CD14-positive monocyte (primary cell): ENCODE data around the gene KCNJ10. TPM values are rescaled to one million over a fixed set of nuclear protein-coding genes. Genes with fewer than 3 reads are reported as not detected.

Source experiments
- DNase-seq, 3 donors: peaks; one replicate each; pipeline ENCODE4 v3.0.0-alpha.2; 2011 to 2022
- H2AFZ ChIP-seq: 2 replicates; pipeline ENCODE4 v1.6.0; 2012; ENCODE audit warnings: mild to moderate bottlenecking, low read depth, low read length, inconsistent platforms; ENCODE audit not compliant: insufficient read depth, poor library complexity, severe bottlenecking
- H3K27ac ChIP-seq, 2 donors: 1 replicate in 1 of 2; 2 replicates in 1 of 2; pipeline ENCODE4 v1.5.1; 2012 to 2013; ENCODE audit warnings: low read length in 2 of 2, control low read depth in 1 of 2, inconsistent platforms in 1 of 2, low read depth in 1 of 2, mild to moderate bottlenecking in 1 of 2
- H3K27me3 ChIP-seq, 2 donors: one replicate each; pipeline versions ENCODE4 v1.6.0 to v1.6.1; 2011 to 2013; ENCODE audit warnings: low read length in 2 of 2; ENCODE audit not compliant: control insufficient read depth in 2 of 2, insufficient read depth in 2 of 2
- H3K36me3 ChIP-seq, 2 donors: replicated peaks in 1 of 2; 1 replicate in 1 of 2; 2 replicates in 1 of 2; pipeline versions ENCODE4 v1.5.1 to v1.6.1; 2012 to 2013; ENCODE audit warnings: low read length in 2 of 2, control low read depth in 1 of 2, inconsistent platforms in 1 of 2, mild to moderate bottlenecking in 1 of 2; ENCODE audit not compliant: insufficient read depth in 2 of 2, control insufficient read depth in 1 of 2
- H3K4me1 ChIP-seq, 2 donors: 1 replicate in 1 of 2; 2 replicates in 1 of 2; pipeline versions ENCODE4 v1.5.1 to v1.6.1; 2012 to 2013; ENCODE audit warnings: low read length in 2 of 2, control low read depth in 1 of 2, inconsistent platforms in 1 of 2, mild to moderate bottlenecking in 1 of 2, moderate library complexity in 1 of 2; ENCODE audit not compliant: insufficient read depth in 2 of 2, control insufficient read depth in 1 of 2
- H3K4me2 ChIP-seq: replicated peaks from 2 replicates; pipeline ENCODE3; 2012; ENCODE audit warnings: low read length, moderate library complexity, mild to moderate bottlenecking; ENCODE audit not compliant: poor library complexity, severe bottlenecking; ENCODE audit errors: extremely low read depth
- H3K4me3 ChIP-seq, 3 experiments: fragments of 200-600 bp in 1 of 3; sonication (generic) in 1 of 3; replicated peaks in 1 of 3; 1 replicate in 2 of 3; 2 replicates in 1 of 3; pipeline ENCODE4 v1.5.1; 2011 to 2013; ENCODE audit warnings: low read length in 3 of 3, mild to moderate bottlenecking in 3 of 3, control low read depth in 2 of 3, low read depth in 2 of 3, inconsistent platforms in 1 of 3, moderate library complexity in 1 of 3
- H3K79me2 ChIP-seq: 2 replicates; pipeline ENCODE4 v1.6.0; 2012; ENCODE audit warnings: mild to moderate bottlenecking, control low read depth, inconsistent platforms, low read length, moderate library complexity; ENCODE audit not compliant: insufficient read depth
- H3K9ac ChIP-seq: 2 replicates; pipeline ENCODE4 v1.6.0; 2017; ENCODE audit warnings: low read length, mild to moderate bottlenecking; ENCODE audit not compliant: insufficient read depth, poor library complexity, severe bottlenecking
- H3K9me3 ChIP-seq, 2 donors: replicated peaks in 1 of 2; 1 replicate in 1 of 2; 2 replicates in 1 of 2; pipeline versions ENCODE4 v1.5.1 to v1.6.1; 2012 to 2013; ENCODE audit warnings: low read length in 2 of 2, control low read depth in 1 of 2; ENCODE audit not compliant: control insufficient read depth in 1 of 2, insufficient read depth in 1 of 2
- H4K20me1 ChIP-seq: 2 replicates; pipeline ENCODE4 v1.6.0; 2012; ENCODE audit warnings: mild to moderate bottlenecking, low read length, control low read depth, moderate library complexity; ENCODE audit not compliant: insufficient read depth
- H3K27ac Mint-ChIP-seq, 7 donors: one replicate each; pipeline ENCODE4 v1.8.0; 2020; ENCODE audit warnings: mild to moderate bottlenecking in 7 of 7, mixed read lengths in 7 of 7, moderate library complexity in 6 of 7, inconsistent platforms in 2 of 7
- H3K27me3 Mint-ChIP-seq, 3 donors: one replicate each; pipeline ENCODE4 v1.8.0; 2021 to 2022; ENCODE audit warnings: low read depth in 3 of 3, mild to moderate bottlenecking in 3 of 3, mixed read lengths in 3 of 3, moderate library complexity in 3 of 3, inconsistent platforms in 1 of 3
- H3K36me3 Mint-ChIP-seq, 2 donors: one replicate each; pipeline ENCODE4 v1.8.0; 2020; ENCODE audit warnings: mixed read lengths in 2 of 2, inconsistent platforms in 1 of 2, mild to moderate bottlenecking in 1 of 2
- H3K4me1 Mint-ChIP-seq: one replicate; pipeline ENCODE4 v1.8.0; 2020; ENCODE audit warnings: mild to moderate bottlenecking, mixed read lengths
- H3K4me3 Mint-ChIP-seq, 2 donors: one replicate each; pipeline ENCODE4 v1.8.0; 2020; ENCODE audit warnings: mild to moderate bottlenecking in 2 of 2, mixed read lengths in 2 of 2, moderate library complexity in 1 of 2
- H3K9me3 Mint-ChIP-seq, 7 donors: one replicate each; pipeline ENCODE4 v1.8.0; 2020 to 2022; ENCODE audit warnings: mixed read lengths in 7 of 7, mild to moderate bottlenecking in 6 of 7, moderate library complexity in 6 of 7, inconsistent platforms in 2 of 7
- CTCF ChIP-seq: fragments of 200-600 bp; IDR thresholded peaks from one replicate; pipeline ENCODE4 v1.8.0; 2022; ENCODE audit warnings: antibody characterized with exemption, mild to moderate bottlenecking
- whole genome bisulfite sequencing: methylation state at CpG from one replicate; pipeline ENCODE4 v1.1.5; 2013; ENCODE audit warnings: missing lambda C conversion rate; ENCODE audit not compliant: insufficient coverage; 5-methylcytosine and 5-hydroxymethylcytosine counted together
- intact Hi-C, 2 donors: fragments of 100-400 bp; cut with micrococcal nuclease; formaldehyde crosslinking; loops; one replicate each; pipeline versions ENCODE4 v1.15.0 to v1.15.1; 2023
- polyA plus RNA-seq, 3 donors: library from polyadenylated mRNA; depleted of rRNA in 1 of 3; unstranded in 2 of 3; stranded (reverse) in 1 of 3; fragments of 300-500 nt in 2 of 3; fragments of >200 nt in 1 of 3; fragmentation: Illumina TruSeq in 2 of 3; gene quantifications; 1 replicate in 2 of 3; 2 replicates in 1 of 3; pipeline ENCODE4 v1.2.3, GENCODE V29; 2012 to 2021

Gene KCNJ10
- polyA plus RNA-seq, 3 donors, result 0.23 TPM; not detected in 2

GRCh38 chr1:160092366-160093068 is 22.6 kb upstream of the KCNJ10 start:
- no peaks in the 10 kb centered on the region for H3K27me3 ChIP-seq
- no peak for DNase-seq
- H3K4me2 ChIP-seq, result no peak overlapping the region
- no peaks in the 10 kb centered on the region for H3K9me3 ChIP-seq
- no peak for TF ChIP-seq CTCF
- peaks cover 14 to 50% of the 10 kb centered on the region in 2 donors for H3K36me3 ChIP-seq
- no peak overlapping the region for H3K4me3 ChIP-seq
- no peak overlapping the region for H2AFZ ChIP-seq
- Mint-ChIP-seq H3K4me3 (no peak overlapping the region), H3K27me3 (peaks cover 3 to 9% (median 3%) of the 10 kb centered on the region in 3 donors), H3K4me1 (peaks cover 17% of the 10 kb centered on the region), H3K27ac (no peak overlapping the region), H3K9me3 (no peaks in the 10 kb centered on the region), H3K36me3 (peaks cover 25 to 30% of the 10 kb centered on the region in 2 donors)
- no peaks in the 10 kb centered on the region for H3K79me2 ChIP-seq
- H3K27ac ChIP-seq, result no peak overlapping the region
- WGBS, result 97% methylated on average over 25 of the region's 32 CpGs
- H3K9ac ChIP-seq, result no peak overlapping the region
- intact Hi-C loops, result loop anchor here (10.0 kb wide), 2 partner anchors 158 to 308 kb away; partner anchors contain the start of gene DUSP23 (in 1 of the 2)
- peaks cover 9% of the 10 kb centered on the region for H4K20me1 ChIP-seq
- peaks cover 16 to 19% of the 10 kb centered on the region in 2 donors for H3K4me1 ChIP-seq

GRCh38 chr1:160091666-160092223 is 21.8 kb upstream of the KCNJ10 start:
- no peak for TF ChIP-seq CTCF
- H4K20me1 ChIP-seq, result peaks cover 9% of the 10 kb centered on the region
- intact Hi-C loops, result loop anchor here (10.0 kb wide), 2 partner anchors 157 to 307 kb away; partner anchors contain the start of gene DUSP23 (in 1 of the 2)
- no peak overlapping the region for H3K27ac ChIP-seq
- H3K36me3 Mint-ChIP-seq, result peaks cover 25 to 31% of the 10 kb centered on the region in 2 donors
- no peak overlapping the region for H3K27ac Mint-ChIP-seq
- no peak overlapping the region for H3K9ac ChIP-seq
- no peak for DNase-seq
- no peak overlapping the region for H2AFZ ChIP-seq
- no peaks in the 10 kb centered on the region for H3K9me3 ChIP-seq
- H3K9me3 Mint-ChIP-seq, result no peaks in the 10 kb centered on the region
- peaks cover 9% of the 10 kb centered on the region for H3K4me1 Mint-ChIP-seq
- H3K4me3 Mint-ChIP-seq, result no peak overlapping the region
- H3K79me2 ChIP-seq, result no peaks in the 10 kb centered on the region
- H3K27me3 Mint-ChIP-seq, result peaks cover 1 to 6% (median 1%) of the 10 kb centered on the region in 3 donors
- H3K27me3 ChIP-seq, result no peaks in the 10 kb centered on the region
- H3K36me3 ChIP-seq, result peaks cover 14 to 50% of the 10 kb centered on the region in 2 donors
- no peak overlapping the region for H3K4me2 ChIP-seq
- H3K4me1 ChIP-seq, result peaks cover 8 to 12% of the 10 kb centered on the region in 2 donors
- no peak overlapping the region for H3K4me3 ChIP-seq
- WGBS, result no CpG with 5 or more reads among the region's 5 CpGs
